NCI-H1417 (cell line): ENCODE results near the gene F2RL3.
"Not testable (repeated sequence)": the region's sequence is repeated elsewhere in the genome, so short reads cannot be mapped to it uniquely, and the experiment has no call there.

Experiments
- DNase-seq, 3 experiments: peaks; one replicate each; lab custom pipeline; 2025; lab: John Stamatoyannopoulos, UW

Gene F2RL3

GRCh38 chr19:16922592-16922934 is 33.8 kb downstream of the F2RL3 start:
- no peak for DNase-seq

- DNase-seq = no peak
Observed at GRCh38 chr19:16922949-16923348, 34.1 kb downstream of the F2RL3 start.

- no peak for DNase-seq
Observed at GRCh38 chr19:16927883-16928282, 39.1 kb downstream of the F2RL3 start.

DNA sequence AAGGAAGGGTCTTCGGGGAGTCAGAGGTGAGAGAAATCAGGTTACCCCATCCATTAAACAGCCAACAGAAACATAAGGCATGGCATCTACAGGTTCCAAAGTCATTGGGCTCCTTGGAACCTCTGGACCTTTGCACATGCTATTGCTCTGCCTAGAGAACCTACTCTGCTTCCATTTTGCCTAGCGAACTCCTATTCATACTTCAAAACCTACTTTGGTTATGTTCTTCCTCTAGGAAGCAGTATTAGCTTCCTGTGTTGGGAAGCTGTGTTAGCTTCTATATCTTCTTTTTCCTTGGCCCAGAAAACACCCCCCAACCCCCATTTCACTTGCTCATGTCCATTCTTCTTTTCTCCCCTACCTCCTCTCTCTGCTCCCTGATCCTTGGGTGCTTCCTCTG is 39.6 kb downstream of the F2RL3 start:
- no peak for DNase-seq

DNA sequence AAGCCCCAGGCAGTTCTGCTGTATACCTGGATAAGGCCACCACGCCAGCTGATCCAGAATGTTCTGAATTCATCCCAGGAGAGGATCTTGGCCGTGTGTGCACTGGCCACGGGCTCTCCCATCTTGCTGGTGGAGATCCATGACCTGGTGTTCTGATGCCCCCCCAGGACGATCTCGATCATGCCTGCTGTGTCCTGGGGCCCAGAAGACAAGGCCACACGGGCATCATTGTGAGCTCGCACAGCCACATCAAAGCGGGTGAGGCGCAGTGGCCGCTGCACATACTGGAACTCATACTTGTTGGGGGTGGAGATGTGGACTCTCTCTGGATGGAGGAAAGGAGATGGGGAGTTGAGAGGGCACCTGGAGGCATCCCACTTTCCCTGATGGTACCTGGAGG is 40.1 kb downstream of the F2RL3 start:
- no peak for DNase-seq

- DNase-seq = no peak
Observed at GRCh38 chr19:16930753-16931152, 42.0 kb downstream of the F2RL3 start.

DNA sequence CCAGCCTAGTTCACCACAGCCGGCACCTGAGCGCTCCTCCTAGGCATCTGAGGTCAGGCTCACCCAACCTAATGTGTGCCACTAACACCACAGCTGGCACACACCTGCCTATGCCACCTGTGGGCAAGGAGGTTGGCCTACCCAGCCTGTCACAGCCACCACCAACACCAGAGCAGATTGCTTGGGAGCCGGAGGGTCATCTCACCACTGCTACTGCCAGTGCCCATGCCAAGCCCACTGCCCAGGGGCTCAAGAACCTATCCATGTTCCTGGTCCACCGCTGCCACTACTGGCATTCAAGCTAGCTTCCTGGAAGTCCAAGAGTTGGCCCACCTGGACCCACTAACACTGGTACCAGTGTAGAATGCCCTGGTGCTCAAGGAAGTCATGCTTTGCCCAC is 42.5 kb downstream of the F2RL3 start:
- no peak for DNase-seq

DNA sequence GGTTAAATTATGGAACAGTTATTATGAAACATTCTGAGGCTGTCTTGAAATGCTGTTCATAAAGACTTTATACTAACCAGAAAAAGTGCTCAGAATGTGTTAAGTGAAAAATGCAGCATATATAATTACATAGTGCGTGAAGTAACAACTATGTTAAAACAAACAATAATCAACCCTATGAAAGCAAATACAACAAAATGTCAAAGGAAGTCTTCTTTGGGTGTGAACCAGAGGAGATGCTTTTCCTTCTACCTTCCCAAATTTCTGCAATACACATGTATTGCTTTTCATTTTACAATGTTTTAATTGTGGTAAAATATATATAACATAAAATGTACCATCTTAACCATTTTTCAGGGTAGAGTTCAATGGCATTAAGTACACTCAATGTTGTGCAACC is 45.7 kb downstream of the F2RL3 start:
- DNase-seq = no peak

GRCh38 chr19:16936901-16937300 is 48.1 kb downstream of the F2RL3 start:
- no peak for DNase-seq

DNA sequence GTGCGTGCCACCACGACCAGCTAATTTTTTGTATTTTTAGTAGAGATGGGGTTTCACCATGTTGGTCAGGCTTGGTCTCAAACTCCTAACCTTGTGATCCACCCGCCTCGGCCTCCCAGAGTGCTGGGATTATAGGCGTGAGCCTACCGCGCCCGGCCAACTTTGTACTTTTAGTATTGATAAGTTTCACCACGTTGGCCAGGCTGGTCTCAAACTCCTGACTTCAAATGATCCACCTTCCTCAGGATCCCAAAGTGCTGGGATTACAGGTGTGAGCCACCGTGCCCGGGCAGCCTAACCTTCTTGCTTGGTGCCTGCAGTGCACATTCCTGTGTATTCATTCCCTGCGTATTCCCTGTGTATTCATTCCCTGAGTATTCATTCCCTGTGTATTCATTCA is 49.0 kb downstream of the F2RL3 start:
- not testable (repeated sequence) for DNase-seq

DNA sequence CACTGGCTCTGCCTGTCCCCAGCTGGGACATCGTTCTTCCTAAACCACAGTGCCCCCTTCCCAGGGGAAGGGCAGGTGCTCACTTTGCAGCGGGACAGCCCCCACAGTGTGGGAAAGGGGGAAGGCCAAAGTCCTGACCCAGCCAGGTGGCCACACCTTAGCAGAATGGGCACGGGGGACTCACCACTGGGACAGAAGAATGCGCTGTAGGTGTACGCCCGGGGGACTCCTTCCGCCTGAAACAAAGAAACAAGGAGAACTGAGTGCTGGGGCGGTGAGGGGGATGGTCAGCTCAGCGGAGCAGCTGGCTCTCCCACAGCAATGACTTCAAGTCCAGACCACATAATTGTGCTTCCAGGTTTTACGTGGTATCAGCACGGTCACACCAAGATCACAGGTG is 49.4 kb downstream of the F2RL3 start:
- no peak for DNase-seq

- DNase-seq = not testable (repeated sequence)
Observed at GRCh38 chr19:16940063-16940462, 51.3 kb downstream of the F2RL3 start.

GRCh38 chr19:16940626-16941025 is 51.8 kb downstream of the F2RL3 start:
- no peak for DNase-seq
